Pons (tissue), 1 donor: ENCODE measurements around the gene SPP2.

Source experiments
- DNase-seq: peaks from one replicate; pipeline ENCODE4 v3.0.0-alpha.2; 2016; ENCODE audit warnings: low spot score

The SPP2 gene

DNA sequence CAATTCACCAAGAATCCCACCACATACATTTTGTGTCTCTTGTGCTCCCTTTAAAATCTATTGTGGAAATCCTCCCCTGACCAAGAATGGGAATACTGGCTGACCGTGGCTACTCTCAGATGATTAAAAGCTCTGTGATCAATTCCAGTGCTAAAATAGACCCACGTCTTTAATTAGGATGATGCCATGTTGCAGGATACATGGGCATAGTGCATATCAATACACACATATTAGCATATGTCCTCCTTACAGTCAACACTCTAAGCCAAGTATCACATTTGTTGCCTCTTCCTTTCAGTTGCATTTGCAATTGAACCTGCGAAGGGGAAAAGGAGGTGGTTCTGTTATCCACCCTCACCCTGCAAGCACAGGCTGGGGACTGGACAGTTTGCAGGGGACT is 41.8 kb downstream of the SPP2 start:
- no peak for DNase-seq

GRCh38 chr2:234095301-234095700 is 44.8 kb downstream of the SPP2 start:
- DNase-seq: no peak

DNA sequence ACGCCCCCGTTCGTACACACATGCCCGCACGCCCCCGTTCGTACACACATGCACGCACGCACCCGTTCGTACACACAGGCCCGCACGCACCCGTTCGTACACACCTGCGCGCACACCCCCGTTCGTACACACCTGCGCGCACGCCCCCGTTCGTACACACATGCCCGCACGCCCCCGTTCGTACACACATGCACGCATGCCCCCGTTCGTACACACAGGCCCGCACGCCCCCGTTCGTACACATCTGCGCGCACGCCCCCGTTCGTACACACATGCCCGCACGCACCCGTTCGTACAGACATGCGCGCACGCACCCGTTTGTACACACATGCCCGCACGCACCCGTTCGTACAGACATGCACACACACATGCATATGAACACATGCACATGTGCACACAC is 45.7 kb downstream of the SPP2 start:
- DNase-seq: no peak

- no peak for DNase-seq
These were observed 48.2 kb downstream of the SPP2 start for GRCh38 chr2:234098681-234099080.

GRCh38 chr2:234099266-234099665 is 48.8 kb downstream of the SPP2 start:
- no peak for DNase-seq

DNA sequence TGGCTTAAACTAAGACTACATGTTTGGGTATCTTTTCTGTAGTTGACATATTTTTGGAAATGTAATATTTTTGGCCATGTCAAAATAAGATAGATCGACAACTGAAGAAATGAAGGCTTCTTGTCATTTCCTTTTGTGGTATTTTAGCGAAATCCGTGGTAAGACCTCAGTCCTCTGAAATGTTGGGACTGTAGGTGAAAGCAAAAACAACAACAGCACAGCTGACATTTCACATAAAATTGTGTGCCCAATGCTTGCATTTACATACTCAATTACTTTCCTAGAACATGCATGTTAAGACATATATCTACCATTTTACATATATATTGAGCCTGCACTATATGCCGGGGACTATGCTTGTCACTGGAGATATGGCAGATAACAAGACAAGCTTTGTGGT is 50.2 kb downstream of the SPP2 start:
- DNase-seq: no peak

DNA sequence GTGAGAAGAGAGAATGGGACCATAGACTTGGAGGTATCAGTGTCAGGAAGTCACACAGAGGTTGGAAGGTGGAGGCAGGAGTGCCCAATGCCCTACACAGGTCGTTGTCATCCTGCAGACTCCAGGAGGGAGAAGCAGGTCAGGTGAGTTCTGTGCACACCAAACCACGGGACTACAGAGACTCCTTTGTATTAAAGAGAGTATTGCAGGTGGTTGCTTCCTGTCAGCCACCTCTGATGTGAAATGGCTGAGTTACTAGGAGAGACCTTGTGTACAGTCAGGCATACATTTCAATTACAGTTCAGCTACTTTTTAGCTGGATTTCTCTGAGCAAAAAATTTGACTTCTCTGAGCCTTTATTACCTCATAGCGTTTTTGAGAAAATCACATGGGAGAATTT is 51.6 kb downstream of the SPP2 start:
- no peak for DNase-seq

DNA sequence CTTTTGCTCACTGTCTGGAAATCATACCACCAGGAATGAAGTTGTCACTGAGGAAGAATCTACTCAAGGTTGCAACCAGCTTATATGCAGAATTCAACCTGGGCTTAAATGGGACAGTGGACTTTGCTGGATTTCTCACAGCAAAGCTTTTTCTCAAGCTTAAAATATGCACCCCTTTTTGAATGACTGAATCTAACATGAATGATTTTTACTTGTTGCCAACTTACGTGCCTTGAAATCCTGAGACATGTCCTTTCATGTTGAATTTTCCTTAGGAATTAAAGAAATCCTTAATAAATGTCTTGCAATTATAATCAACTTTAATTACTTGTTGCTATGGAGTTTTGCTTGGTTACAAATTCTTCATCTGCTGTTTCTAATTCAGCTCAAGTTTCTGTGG is 57.4 kb downstream of the SPP2 start:
- no peak for DNase-seq

DNA sequence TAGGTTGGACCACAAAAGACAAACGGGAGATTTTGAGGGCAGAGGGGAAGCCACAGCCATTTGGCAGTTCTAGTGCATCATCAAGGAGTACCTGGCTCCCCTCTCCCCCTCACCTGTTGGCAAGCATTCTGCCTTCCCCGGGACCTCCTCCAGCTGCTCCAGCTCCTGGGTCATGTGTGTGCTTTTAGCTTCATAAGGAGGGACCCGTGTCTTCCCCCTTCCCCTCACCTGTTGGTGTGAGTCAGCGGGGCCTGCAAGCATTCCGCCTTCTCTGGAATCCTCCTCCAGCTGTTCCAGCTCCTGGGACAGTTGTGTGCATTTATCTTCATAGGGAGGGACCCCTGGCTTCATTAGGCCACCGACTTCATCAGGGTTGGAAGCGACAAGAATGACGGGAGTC is 58.8 kb downstream of the SPP2 start:
- no peak for DNase-seq

DNA sequence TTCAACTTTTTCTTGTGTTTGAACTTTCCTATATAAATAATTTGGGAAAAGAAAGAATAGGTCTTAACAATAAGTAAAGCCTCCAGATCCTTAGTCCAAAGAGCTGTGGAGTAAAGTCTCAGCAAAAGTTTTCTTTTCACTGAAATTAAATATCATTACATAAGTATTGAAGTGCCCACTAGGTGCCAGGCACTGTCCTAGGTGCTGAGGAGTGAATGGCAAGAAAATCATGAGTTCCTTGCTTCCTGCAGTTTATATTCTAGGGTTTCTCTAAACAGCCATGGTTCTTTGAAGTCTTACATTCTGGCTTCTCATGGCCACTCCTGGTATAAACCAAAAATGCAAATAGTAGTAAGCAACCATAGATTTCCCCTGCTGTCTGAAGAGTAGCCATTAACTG is 59.7 kb downstream of the SPP2 start:
- DNase-seq: no peak

DNA sequence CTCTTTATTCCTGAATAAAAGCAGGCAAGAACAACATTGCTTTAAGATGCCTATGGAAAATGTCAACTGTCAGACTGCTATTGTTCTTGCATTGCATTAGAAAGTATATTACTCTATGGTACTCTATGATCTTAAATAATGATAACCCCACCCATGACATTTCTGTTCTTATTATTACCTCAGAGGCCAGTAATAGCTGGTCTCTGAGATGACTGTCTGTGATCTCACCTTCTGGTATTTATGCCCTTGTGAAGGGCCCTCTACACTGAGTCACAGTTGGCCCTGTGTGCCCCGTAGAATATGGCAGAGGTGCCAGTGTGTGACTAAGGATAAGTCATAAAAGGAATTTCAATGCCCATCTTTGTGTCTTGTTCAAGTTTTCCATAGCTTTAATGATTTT is 61.0 kb downstream of the SPP2 start:
- no peak for DNase-seq

GRCh38 chr2:234116010-234116409 is 65.5 kb downstream of the SPP2 start:
- DNase-seq: no peak

DNA sequence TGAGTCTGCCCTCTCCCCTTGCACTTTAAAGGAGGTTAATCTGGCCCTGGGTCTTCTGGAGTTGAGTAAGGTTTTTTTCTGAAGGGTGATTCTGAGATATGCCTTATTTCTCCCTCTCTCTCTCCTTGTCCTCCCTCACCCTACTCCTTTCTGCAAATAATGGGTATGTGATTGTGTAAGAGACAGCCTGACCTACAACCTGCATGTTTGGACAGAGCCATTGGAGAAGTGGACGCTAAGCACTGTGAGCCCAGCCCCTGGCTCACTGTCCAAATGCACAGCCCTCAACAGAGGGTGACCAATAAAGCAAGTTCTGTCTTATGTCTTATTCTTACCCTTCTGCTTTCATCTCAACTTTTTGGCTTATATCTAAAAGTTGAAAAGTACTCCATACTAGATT is 71.5 kb downstream of the SPP2 start:
- no peak for DNase-seq

DNA sequence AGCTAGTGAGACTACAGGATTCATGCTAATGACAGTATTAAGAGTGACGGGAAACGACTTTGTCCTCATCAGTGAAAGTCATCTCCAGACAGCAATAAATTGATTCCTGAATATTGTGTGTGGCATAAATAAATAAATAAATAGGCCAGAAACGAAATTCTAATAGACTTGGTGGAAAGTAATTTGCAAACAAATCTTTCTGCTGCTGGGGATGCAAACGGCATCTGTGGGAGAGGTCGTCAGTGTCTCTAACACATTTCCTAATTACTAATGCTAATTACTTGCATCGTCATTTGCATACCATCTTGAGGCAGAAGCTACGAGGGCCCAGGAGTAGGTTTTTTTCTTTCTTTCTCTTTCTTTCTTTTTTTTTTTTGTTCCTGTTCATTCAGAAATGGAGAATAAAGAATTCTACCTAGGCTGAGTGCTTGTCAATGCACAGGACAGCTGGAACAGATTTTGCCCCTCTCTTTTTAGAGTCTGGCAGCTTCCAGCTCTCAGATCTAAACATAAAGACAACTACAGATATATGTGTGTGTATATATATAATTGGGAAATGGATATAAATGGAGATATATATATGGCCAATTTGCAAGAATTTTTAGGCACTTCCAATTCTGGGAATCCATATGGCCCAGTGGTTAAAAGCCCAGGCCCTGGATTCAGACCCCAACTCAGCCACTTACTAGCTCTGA is 75.1 kb downstream of the SPP2 start:
- no peak for DNase-seq

DNA sequence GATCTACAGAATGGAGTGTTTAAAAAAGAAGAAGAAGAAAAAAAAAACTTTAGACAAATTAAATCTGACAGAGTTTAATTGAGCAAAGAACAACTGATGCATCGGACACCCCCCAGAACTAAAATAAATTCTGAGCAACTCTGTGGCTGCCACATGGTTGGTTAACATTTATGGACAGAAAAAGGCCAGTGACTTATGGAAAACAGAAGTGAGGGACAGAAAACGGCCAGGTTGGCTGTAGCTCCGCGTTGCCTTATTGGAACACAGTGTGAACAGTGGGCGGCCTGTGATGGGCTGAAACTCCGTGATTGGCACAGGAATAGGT is 75.6 kb downstream of the SPP2 start:
- no peak for DNase-seq
